HCT116 (cell line): Measurements from ENCODE around the gene P2RX1. TPM values are rescaled to one million over a fixed set of nuclear protein-coding genes. Genes with fewer than 3 reads are reported as not detected.

Source experiments
- ATAC-seq: fragments of 200-7000 bp; cut with Tn5 transposase; 2 replicates; pipeline ENCODE4 v1.9.1; 2020; ENCODE audit warnings: mild to moderate bottlenecking, moderate library complexity
- BruUV-seq: library from RNA; stranded (reverse); fragments of 400-500 nt; replicated peaks from 2 replicates; lab custom pipeline; 2021; lab: Mats Ljungman, UMichigan
- CTCF ChIA-PET: fragments of 300-600 bp; sonication (Branson Sonifier 250); formaldehyde crosslinking; loops from one replicate; lab custom pipeline; 2021; ENCODE audit warnings: antibody characterized with exemption; lab: Charles Lee
- POLR2A ChIA-PET: fragments of 300-600, 350-600 bp; sonication (Branson Sonifier 250); formaldehyde crosslinking; loops from one replicate; lab custom pipeline; 2021; ENCODE audit warnings: antibody characterized with exemption; lab: Charles Lee
- RAD21 ChIA-PET, 2 experiments: fragments of 300-600 bp; sonication (Branson Sonifier 250); formaldehyde crosslinking; loops; one replicate each; lab custom pipeline; 2023; ENCODE audit warnings: low total read pairs in 2 of 2; ENCODE audit not compliant: uncharacterized antibody in 2 of 2, unreplicated experiment in 2 of 2, low non-redundant PET in 1 of 2; lab: Charles Lee
- DNase-seq: peaks from one replicate; pipeline ENCODE4 v3.0.0-alpha.2; 2010; ENCODE audit warnings: low read depth, low spot score
- H2AFZ ChIP-seq: fragments of 200-600 bp; shearing (Covaris generic), sonication (generic); 2 replicates; pipeline ENCODE4 v1.6.1; 2017; ENCODE audit warnings: low read depth, mixed run types, mixed read lengths, antibody characterized with exemption, low read length; ENCODE audit not compliant: poor library complexity, severe bottlenecking
- H3K27ac ChIP-seq: 2 replicates; pipeline ENCODE4 v1.5.1; 2012; ENCODE audit warnings: low read depth, low read length
- H3K27me3 ChIP-seq: fragments of 200-600 bp; sonication (generic); 2 replicates; pipeline ENCODE4 v1.6.1; 2016; ENCODE audit warnings: mixed run types, low read length, mixed read lengths; ENCODE audit not compliant: insufficient read depth
- H3K36me3 ChIP-seq, 2 experiments: fragments of 200-500 bp in 1 of 2; fragments of 200-600 bp in 1 of 2; sonication (Bioruptor generic) in 1 of 2; sonication (generic) in 1 of 2; 2 replicates each; pipeline versions ENCODE4 v1.5.1 to v1.6.1; 2014 to 2016; ENCODE audit warnings: low read length in 2 of 2, inconsistent platforms in 1 of 2, mixed read lengths in 1 of 2, mixed run types in 1 of 2; ENCODE audit not compliant: insufficient read depth in 2 of 2, control insufficient read depth in 1 of 2
- H3K4me1 ChIP-seq, 2 experiments: fragments of 200-600 bp in 1 of 2; sonication (generic) in 1 of 2; 2 replicates each; pipeline versions ENCODE4 v1.5.1 to v1.6.1; 2012 to 2017; ENCODE audit warnings: low read length in 2 of 2, inconsistent platforms in 1 of 2, mild to moderate bottlenecking in 1 of 2, mixed read lengths in 1 of 2, mixed run types in 1 of 2, moderate library complexity in 1 of 2; ENCODE audit not compliant: insufficient read depth in 2 of 2, control insufficient read depth in 1 of 2
- H3K4me2 ChIP-seq: fragments of 200-600 bp; sonication (generic); 2 replicates; pipeline ENCODE4 v1.6.1; 2017; ENCODE audit warnings: mixed run types, low read length, mixed read lengths
- H3K4me3 ChIP-seq, 2 experiments: fragments of 200-600 bp in 1 of 2; sonication (generic) in 1 of 2; replicated peaks in 1 of 2; 2 replicates each; pipeline ENCODE4 v1.5.1; 2011 to 2016; ENCODE audit warnings: low read length in 2 of 2, control low read depth in 1 of 2, low read depth in 1 of 2, mild to moderate bottlenecking in 1 of 2, mixed read lengths in 1 of 2, mixed run types in 1 of 2
- H3K79me2 ChIP-seq: fragments of 200-600 bp; sonication (generic); 2 replicates; pipeline ENCODE4 v1.6.1; 2017; ENCODE audit warnings: mild to moderate bottlenecking, mixed run types, low read length, moderate library complexity, mixed read lengths; ENCODE audit not compliant: insufficient read depth
- H3K9ac ChIP-seq: fragments of 200-600 bp; sonication (generic); 2 replicates; pipeline ENCODE4 v1.6.1; 2016; ENCODE audit warnings: low read length, mixed read lengths
- H3K9me2 ChIP-seq: fragments of 200-600 bp; sonication (generic), shearing (Covaris generic); 2 replicates; pipeline ENCODE4 v1.6.1; 2017; ENCODE audit warnings: mixed run types, mild to moderate bottlenecking, moderate library complexity; ENCODE audit not compliant: insufficient read depth
- H3K9me3 ChIP-seq, 2 experiments: fragments of 200-500 bp in 1 of 2; fragments of 200-600 bp in 1 of 2; sonication (Bioruptor generic) in 1 of 2; sonication (generic) in 1 of 2; 2 replicates each; pipeline ENCODE4 v1.6.1; 2014 to 2017; ENCODE audit warnings: low read length in 2 of 2, mixed read lengths in 2 of 2, inconsistent platforms in 1 of 2, low read depth in 1 of 2, mild to moderate bottlenecking in 1 of 2, mixed run types in 1 of 2, moderate library complexity in 1 of 2; ENCODE audit not compliant: control insufficient read depth in 1 of 2, insufficient read depth in 1 of 2
- H4K20me1 ChIP-seq: fragments of 200-600 bp; sonication (generic), shearing (Covaris generic); 2 replicates; pipeline ENCODE4 v1.6.1; 2017; ENCODE audit warnings: mixed run types, mild to moderate bottlenecking, moderate library complexity; ENCODE audit not compliant: insufficient read depth
- EGR1 ChIP-seq: IDR thresholded peaks from 2 replicates; pipeline ENCODE4 v1.6.1; 2012; ENCODE audit warnings: low read depth
- EZH2 ChIP-seq: fragments of 200-600 bp; sonication (generic); IDR thresholded peaks from 2 replicates; pipeline ENCODE4 v1.6.1; 2017; ENCODE audit warnings: antibody characterized with exemption, mixed run types
- EZH2phosphoT487 ChIP-seq: fragments of 200-600 bp; IDR thresholded peaks from 2 replicates; pipeline ENCODE4 v1.6.1; 2018; ENCODE audit warnings: antibody characterized with exemption, borderline replicate concordance
- FOSL1 ChIP-seq: IDR thresholded peaks from 2 replicates; pipeline ENCODE4 v1.6.1; 2012; ENCODE audit warnings: low read depth
- JUND ChIP-seq: IDR thresholded peaks from 2 replicates; pipeline ENCODE4 v1.6.1; 2012
- MAX ChIP-seq: IDR thresholded peaks from 2 replicates; pipeline ENCODE4 v1.6.1; 2012
- POLR2AphosphoS5 ChIP-seq: IDR thresholded peaks from 2 replicates; pipeline ENCODE4 v1.6.1; 2011; ENCODE audit warnings: mild to moderate bottlenecking, low read depth, low read length, moderate library complexity
- REST ChIP-seq: IDR thresholded peaks from 2 replicates; pipeline ENCODE4 v1.6.1; 2012; ENCODE audit warnings: low read depth
- SIN3A ChIP-seq: IDR thresholded peaks from 2 replicates; pipeline ENCODE4 v1.6.1; 2012; ENCODE audit warnings: low read depth
- SRF ChIP-seq: IDR thresholded peaks from 2 replicates; pipeline ENCODE4 v1.6.1; 2012; ENCODE audit warnings: low read depth
- TCF7L2 ChIP-seq: IDR thresholded peaks from 2 replicates; pipeline ENCODE4 v1.7.0; 2011; ENCODE audit warnings: borderline replicate concordance, inconsistent platforms; ENCODE audit not compliant: insufficient read depth, insufficient read length; ENCODE audit errors: extremely low read depth
- ZFX ChIP-seq: fragments of 450-650 bp; IDR thresholded peaks from 2 replicates; pipeline ENCODE4 v1.6.1; 2017
- ZNF274 ChIP-seq: fragments of 200-500 bp; sonication (Bioruptor generic); IDR thresholded peaks from 2 replicates; pipeline ENCODE4 v1.6.1; 2014; ENCODE audit warnings: mild to moderate bottlenecking, low read depth, low read length, inconsistent platforms
- intact Hi-C: fragments of 100-400 bp; cut with micrococcal nuclease; formaldehyde crosslinking; loops from 2 replicates; pipeline ENCODE4 v1.10.0; 2022
- total RNA-seq: library from RNA; stranded (reverse); gene quantifications from one replicate; pipeline ENCODE4 v1.2.1, GENCODE V29; 2021; ENCODE audit not compliant: unreplicated experiment
- TF ChIP-seq, protein P1 (sequence below): IDR thresholded peaks from 2 replicates; pipeline ENCODE4 v1.6.1; 2012
- TF ChIP-seq, protein P2 (sequence below), 3 experiments: fragments of 200-600 bp in 1 of 3; sonication (generic) in 1 of 3; IDR thresholded peaks in 2 of 3; conservative IDR thresholded peaks in 1 of 3; 2 replicates each; pipeline ENCODE4 v1.5.1; 2012 to 2017; ENCODE audit warnings: low read depth in 2 of 3, low read length in 2 of 3, antibody characterized with exemption in 1 of 3, borderline replicate concordance in 1 of 3, control low read depth in 1 of 3, mild to moderate bottlenecking in 1 of 3, mixed read lengths in 1 of 3, mixed run types in 1 of 3, moderate library complexity in 1 of 3; ENCODE audit not compliant: insufficient read depth in 1 of 3
- TF ChIP-seq, protein P3 (sequence below): IDR thresholded peaks from 2 replicates; pipeline ENCODE4 v1.6.1; 2011; ENCODE audit warnings: mild to moderate bottlenecking, low read length, moderate library complexity; ENCODE audit not compliant: insufficient replicate concordance; ENCODE audit errors: extremely low read depth

The P2RX1 gene
- total RNA-seq, 1 experiment from 2014 or later = not detected

GRCh38 chr17:3904501-3904900 lies 11.8 kb downstream of the P2RX1 start:
- no peak overlapping the region for H2AFZ ChIP-seq
- no peaks in the 10 kb centered on the region for H3K4me1 ChIP-seq
- H3K27ac ChIP-seq = no peak overlapping the region
- ChIA-PET POLR2A (no interaction called here), RAD21 (no interaction called here), CTCF (interaction anchor here (1.5 to 4.2 kb wide), 3 partner anchors 10 to 167 kb away, joined by 6 to 48 read pairs (median 7); partner anchors contain the start of gene NCBP3)
- H3K9ac ChIP-seq = no peak overlapping the region
- no peaks in the 10 kb centered on the region for H3K9me2 ChIP-seq
- H3K36me3 ChIP-seq = no peaks in the 10 kb centered on the region
- H3K27me3 ChIP-seq = no peaks in the 10 kb centered on the region
- no peak for DNase-seq
- intact Hi-C loops = no loop called here
- ATAC-seq = no peak
- no peaks in the 10 kb centered on the region for H3K9me3 ChIP-seq
- BruUV-seq = no TSS peak
- TF ChIP-seq TCF7L2 = no peak
- TF ChIP-seq, protein P1, sequence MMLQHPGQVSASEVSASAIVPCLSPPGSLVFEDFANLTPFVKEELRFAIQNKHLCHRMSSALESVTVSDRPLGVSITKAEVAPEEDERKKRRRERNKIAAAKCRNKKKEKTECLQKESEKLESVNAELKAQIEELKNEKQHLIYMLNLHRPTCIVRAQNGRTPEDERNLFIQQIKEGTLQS = no peak
- no peak for TF ChIP-seq REST
- TF ChIP-seq SRF = no peak
- TF ChIP-seq POLR2AphosphoS5 = no peak
- no peak for TF ChIP-seq JUND
- TF ChIP-seq MAX = no peak
- TF ChIP-seq FOSL1 = no peak
- TF ChIP-seq EZH2 = no peak
- no peak for TF ChIP-seq ZFX
- TF ChIP-seq EGR1 = no peak
- no peak for TF ChIP-seq SIN3A
- TF ChIP-seq, protein P2, sequence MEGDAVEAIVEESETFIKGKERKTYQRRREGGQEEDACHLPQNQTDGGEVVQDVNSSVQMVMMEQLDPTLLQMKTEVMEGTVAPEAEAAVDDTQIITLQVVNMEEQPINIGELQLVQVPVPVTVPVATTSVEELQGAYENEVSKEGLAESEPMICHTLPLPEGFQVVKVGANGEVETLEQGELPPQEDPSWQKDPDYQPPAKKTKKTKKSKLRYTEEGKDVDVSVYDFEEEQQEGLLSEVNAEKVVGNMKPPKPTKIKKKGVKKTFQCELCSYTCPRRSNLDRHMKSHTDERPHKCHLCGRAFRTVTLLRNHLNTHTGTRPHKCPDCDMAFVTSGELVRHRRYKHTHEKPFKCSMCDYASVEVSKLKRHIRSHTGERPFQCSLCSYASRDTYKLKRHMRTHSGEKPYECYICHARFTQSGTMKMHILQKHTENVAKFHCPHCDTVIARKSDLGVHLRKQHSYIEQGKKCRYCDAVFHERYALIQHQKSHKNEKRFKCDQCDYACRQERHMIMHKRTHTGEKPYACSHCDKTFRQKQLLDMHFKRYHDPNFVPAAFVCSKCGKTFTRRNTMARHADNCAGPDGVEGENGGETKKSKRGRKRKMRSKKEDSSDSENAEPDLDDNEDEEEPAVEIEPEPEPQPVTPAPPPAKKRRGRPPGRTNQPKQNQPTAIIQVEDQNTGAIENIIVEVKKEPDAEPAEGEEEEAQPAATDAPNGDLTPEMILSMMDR (IDR thresholded peaks at IDR 0.05 in 2 of 3, conservative IDR thresholded peaks at IDR 0.05 in 1 of 3; ENCODE audit: borderline replicate concordance in 1 of 3, insufficient read depth in 1 of 3, low read depth in 2 of 3, low read length in 2 of 3) = no peak
- no peak for TF ChIP-seq EZH2phosphoT487
- TF ChIP-seq, protein P3, sequence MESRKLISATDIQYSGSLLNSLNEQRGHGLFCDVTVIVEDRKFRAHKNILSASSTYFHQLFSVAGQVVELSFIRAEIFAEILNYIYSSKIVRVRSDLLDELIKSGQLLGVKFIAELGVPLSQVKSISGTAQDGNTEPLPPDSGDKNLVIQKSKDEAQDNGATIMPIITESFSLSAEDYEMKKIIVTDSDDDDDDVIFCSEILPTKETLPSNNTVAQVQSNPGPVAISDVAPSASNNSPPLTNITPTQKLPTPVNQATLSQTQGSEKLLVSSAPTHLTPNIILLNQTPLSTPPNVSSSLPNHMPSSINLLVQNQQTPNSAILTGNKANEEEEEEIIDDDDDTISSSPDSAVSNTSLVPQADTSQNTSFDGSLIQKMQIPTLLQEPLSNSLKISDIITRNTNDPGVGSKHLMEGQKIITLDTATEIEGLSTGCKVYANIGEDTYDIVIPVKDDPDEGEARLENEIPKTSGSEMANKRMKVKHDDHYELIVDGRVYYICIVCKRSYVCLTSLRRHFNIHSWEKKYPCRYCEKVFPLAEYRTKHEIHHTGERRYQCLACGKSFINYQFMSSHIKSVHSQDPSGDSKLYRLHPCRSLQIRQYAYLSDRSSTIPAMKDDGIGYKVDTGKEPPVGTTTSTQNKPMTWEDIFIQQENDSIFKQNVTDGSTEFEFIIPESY = no peak
- TF ChIP-seq ZNF274 = no peak
- no peak overlapping the region for H3K4me2 ChIP-seq
- no peaks in the 10 kb centered on the region for H4K20me1 ChIP-seq
- H3K4me3 ChIP-seq = no peak overlapping the region
- no peaks in the 10 kb centered on the region for H3K79me2 ChIP-seq
